GM19238 (cell line): ENCODE measurements around the gene ADCY7.

ENCODE experiments used
- DNase-seq: peaks from one replicate; pipeline ENCODE4 v3.0.0; 2011; ENCODE audit warnings: low spot score; ENCODE audit not compliant: insufficient read length

ADCY7 gene

DNA sequence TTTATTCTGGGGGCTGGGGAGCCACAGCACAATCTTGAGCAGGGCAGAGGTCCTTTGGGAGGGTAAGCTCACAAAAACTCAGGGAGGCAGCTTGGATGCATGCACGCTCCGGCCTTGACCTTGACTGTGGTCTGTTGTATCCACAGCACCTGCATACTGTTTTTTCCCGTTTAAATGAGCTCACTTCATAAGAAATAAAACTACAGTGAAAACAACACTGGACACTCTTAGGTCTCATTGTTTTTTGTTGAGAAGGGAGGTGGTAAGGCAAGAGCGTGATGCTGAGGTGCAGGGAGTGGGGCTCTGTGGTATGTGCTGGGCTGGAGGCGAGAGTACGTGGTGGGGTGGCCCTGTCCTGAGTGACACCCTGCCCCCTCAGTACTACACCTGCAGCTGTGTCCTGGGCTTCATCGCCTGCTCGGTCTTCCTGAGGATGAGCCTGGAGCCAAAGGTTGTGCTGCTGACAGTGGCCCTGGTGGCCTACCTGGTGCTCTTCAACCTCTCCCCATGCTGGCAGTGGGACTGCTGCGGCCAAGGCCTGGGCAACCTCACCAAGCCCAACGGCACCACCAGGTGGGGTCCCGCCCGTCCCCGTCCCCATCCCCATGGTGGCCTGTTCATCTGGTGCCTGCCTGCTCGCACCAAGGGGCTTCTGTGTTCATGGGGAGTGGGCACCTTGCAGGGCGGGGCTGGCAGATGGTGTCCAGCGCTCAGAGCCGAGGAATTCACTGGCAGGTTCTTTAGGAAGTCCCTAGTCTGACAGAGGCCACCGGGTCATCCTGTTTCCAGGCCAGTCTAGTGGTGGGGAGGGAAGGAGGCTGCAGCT, 44.2 kb downstream of the ADCY7 start:
- no peak for DNase-seq

DNA sequence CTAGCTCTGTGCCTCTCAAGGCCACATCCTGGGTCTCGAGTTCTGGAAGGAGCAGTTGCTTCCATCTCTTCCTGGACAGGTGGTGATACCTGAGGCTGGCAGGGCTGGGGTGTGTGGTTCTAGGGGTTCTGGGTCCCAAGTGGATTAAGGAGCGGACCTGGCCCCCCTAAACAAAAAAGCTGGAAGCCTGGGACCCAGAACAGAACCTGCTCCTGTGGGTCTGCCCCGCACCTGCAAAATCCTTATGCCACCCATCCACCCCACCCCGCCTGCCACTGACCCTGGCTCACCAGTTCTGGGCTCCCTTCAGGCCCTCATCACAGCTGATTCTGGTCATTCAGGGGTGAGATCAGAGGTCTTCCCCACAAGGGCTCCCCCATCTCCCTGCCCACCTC, 44.8 kb downstream of the ADCY7 start:
- no peak for DNase-seq

DNA sequence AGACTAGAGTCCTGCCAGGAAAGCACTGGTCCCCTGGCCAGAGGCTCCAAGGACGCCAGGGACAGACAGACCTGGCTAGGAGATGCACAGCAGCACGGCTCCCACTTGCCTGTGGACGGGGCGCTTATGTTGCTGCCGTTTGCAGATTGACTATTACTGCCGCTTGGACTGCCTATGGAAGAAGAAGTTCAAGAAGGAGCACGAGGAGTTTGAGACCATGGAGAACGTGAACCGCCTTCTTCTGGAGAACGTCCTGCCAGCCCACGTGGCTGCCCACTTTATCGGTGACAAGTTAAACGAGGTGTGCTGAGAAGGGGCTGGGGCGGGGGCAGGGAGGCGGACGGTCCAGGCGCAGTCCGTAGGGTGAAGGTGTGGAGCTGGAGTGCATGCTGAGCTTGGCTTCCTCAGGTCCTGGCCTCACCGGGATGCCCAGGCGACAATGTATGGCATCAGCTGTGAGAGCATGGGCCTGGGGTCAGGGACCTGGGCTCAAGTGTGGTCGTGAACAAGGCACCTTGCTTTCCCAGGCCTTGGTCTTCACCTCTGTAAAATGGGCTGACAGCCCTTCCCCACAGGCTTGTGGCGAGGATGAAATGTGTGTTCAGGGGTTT, 45.6 kb downstream of the ADCY7 start:
- DNase-seq, result peak; percentile 1

DNA sequence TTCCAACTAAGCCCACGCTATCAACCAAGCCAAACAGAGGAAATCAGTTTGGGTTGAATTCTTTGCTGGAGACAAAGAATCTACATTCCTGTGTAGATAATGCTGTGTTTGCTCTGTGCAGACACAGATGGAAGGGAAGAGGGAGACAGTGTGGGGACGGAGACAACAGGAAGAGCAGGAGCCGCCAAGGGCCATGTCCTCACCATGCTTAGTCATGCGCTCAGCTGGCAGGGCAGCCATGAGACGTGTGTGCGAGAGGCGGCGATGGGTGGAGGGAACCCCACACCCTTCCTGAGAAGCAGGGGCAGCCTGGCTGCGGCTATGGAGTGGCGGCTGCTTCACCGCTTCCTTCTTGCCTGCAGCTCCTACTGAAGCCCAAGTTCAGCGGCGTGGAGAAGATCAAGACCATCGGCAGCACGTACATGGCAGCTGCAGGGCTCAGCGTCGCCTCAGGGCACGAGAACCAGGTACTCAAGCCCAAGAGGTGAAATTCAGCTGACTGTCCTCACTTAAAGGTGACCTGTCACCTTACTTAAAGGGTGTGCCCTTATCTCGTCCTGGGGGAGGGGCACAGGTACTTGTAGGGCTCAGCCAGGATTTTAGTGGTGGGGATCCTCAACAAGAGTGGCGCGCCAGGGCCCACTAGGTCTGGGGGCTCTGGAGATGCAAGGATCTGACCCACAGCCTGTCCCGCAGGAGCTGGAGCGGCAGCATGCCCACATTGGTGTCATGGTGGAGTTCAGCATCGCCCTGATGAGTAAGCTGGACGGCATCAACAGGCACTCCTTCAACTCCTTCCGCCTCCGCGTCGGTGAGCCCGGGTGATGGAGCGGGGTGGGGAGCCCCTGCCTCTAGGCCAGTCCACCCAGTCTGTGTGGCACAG, 47.5 kb downstream of the ADCY7 start:
- no peak for DNase-seq

DNA sequence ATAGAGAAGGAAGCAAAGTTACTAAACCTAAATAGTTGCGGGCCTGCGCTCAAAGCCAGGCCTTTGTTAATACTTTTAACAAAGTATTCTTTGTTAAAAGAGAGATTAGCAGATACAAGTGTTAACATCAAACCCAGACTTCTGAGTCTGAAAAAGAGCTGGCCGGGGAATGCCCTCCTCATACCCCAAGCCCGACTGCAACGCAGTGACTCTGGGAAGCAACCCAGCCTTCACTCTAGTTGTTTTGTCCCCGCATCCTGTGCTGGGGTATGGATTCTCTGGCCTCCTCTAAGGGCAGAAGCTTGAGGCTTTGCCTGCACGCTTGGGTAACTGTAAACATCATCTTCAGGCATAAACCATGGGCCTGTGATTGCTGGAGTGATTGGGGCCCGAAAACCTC, 48.3 kb downstream of the ADCY7 start:
- DNase-seq, result no peak

DNA sequence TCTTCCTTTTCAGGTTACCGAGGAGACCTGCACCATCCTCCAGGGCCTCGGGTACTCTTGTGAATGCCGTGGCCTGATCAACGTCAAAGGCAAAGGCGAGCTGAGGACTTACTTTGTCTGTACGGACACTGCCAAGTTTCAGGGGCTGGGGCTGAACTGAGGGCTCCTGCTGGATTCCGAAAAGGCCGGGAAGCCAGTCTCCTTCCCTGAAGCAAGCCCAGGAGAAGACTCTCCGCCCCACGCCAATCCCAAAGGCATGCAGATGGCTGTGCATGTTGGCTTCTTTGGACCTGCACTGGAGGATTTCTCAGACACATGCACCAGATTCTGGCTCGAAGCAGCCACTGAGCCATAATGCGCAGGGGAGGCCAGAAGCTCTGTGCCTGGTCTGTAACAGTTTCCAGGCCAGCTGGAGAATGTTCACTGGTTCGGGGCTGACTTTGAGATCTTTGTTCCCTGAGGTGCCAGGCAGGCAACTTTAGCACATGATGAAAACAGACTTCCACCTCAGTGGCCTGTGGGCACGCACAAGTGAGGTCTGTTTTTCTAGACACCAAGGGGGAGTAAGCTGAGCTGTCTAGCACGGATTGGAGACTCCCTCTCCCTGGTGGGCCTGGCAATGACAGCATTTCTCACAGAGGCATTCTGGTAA, 49.1 kb downstream of the ADCY7 start:
- no peak for DNase-seq

DNA sequence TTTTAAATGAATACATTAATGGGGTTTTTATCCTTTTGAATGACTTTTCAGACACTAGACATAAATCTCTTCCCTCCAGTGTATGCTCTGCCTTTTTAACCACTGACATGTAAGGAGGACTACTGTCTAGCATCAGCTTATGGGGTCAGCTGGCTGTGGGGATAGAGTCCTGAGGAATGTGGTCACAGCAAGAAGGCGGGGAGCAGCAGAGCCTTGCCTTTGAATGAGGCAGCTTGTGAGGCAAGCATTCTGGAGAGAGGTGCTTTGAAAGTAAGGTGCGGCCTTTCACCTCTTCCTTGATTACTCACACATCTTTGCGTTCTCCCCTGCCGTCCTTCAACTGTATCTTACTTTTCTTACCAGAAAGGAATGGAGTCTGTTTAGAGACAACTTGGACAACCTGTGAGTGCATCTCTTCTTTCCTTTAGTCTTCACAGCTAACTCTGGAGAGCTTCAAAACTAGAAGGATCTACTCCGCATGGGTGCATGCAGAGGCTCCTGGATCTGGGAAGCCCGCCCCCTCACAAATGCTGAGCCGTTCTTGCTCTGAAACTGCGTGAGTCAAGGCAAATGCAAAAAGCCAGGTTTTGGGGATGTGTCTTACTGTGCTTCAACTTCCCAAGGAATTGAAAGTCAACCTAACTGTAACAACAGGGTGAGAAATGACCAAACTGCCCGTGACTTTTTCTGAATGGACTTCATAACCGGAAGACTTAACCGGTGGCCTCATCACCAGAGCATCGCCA, 49.9 kb downstream of the ADCY7 start:
- DNase-seq, result no peak

DNA sequence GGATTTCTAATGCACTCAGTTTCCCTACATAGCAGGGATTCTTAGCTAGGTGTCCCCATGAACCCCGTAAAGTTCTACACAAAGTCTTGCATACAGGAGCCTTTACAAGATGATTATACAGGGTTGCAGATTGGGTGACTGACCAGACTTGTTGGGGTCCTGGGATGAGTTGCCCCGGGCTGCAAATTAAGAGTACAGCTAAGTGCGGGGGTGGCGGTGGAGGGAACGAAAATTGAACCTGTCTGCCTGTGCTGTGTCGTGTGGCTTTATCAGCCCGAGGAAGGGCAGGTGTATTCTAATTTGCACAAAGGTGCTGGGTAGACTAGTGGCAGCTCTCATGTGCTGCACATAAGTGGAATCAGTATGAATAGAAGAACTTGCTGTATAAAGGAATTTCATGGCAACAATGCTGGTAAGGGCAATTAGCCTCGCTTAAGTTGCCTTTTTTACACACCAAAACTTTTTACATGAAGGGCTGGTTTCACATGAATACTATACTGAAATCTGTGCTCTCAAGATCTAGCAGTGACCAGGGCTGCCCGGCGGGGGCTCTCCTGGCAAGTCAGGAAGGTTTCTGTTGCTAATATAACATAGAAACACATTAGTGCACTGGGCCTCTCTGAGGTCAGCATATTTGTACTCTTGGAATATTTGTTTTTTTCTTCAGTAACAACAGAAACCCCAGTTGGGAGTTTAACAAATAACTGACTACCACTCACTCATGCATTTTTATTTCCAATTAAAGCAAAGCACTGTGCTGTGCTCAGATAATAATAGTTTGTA, 50.7 kb downstream of the ADCY7 start:
- no peak for DNase-seq

DNA sequence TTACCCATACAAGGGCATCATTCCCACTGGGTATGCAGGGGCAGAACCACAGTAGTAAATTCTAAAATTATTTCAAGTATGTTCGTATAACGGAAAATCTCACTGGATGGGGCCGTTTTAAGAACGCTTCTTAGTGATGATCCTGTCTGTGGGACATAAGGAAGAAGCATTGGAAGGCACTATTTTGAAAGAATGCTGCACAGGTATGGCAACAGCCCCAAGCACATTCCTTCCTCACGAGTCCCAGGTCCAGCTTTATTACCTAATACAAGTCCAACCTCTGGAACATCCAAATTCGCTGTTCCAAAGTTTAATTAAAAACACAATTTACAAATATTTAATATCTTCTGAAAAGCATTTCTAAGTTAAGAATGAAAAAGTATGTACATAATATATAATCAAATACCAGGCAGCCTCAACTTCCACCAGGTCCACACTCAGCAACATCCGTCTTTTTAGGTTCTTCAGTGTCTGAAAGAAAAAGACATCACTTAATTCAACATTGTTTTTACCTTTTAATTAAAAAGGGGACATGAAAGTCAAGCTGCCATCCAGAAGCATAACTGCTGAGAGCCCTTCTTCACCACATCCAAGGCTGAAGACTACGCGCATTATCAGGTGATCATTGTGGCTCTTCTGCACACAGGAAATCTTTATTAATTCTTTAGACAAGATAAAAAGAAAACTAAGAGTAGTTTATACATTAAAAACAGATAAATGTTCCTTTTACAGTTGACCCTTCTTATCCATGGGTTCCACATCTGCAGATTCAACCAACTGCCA, 52.6 kb downstream of the ADCY7 start:
- no peak for DNase-seq

DNA sequence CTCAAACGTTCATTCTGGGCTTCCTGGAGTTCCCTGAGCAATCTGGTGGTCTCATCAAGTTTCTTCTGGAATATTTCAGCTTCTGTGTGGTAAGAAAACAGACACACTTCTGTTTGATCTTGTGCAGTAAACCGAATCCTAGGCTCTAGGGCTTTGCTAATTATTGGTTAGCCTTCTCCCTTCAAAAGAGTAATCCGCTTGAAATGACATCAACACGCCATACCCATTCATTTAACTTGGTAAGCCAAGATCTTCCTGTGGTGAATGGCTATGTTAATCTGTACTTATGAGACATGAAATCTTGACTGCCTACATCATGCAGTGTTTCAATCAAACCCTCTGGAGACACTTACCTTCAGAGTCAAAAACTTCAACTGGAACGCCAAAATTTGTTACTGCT, 54.0 kb downstream of the ADCY7 start:
- no peak for DNase-seq

DNA sequence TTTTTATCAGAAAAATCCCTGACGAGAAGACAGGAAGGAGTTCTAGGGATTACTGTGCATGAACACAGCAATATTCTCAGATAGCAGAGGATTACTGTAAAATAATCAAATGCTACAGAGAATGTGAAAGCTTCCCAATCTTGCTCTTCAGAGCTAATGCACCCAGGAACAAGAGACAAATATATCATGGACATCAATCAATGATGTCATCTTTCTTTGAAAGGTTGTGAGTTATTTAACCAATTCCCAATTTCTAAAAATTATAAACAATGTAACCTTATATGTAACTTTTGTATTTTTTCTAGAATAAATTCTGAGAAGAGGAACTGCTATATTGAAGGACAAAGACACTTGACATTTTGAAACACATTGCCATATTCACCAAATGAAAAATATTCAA, 56.0 kb downstream of the ADCY7 start:
- no peak for DNase-seq

DNA sequence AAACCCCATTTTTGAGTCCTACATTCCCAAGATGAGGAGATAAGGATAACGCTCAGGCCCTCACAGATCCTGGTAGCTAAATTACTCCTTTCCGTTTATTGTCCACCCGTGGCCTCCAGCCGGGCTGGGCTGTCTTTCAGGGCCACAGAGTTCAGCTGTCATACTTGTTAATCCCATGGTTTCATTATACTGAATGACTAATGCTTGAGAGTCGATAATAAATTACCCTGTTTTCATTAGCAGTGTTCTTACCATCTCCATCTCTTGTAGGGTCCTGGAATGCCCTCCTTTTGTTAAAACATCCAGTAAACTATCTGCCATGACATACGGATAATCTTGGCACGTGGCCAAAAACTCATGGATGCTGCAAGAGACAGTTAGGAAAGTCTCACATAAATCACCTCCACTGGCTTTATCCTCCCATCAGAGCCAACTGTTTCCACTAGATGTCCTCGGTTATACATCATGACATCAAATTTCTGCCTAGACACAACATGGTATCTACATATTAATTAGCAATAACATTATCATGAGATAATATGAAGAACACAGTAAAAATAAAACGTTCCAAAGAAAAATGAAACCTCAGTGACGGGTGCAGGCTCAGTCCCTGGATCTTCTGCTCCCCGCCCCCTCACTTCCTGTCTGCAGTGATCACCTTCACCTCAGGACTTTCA, 57.1 kb downstream of the ADCY7 start:
- DNase-seq, result no peak

DNA sequence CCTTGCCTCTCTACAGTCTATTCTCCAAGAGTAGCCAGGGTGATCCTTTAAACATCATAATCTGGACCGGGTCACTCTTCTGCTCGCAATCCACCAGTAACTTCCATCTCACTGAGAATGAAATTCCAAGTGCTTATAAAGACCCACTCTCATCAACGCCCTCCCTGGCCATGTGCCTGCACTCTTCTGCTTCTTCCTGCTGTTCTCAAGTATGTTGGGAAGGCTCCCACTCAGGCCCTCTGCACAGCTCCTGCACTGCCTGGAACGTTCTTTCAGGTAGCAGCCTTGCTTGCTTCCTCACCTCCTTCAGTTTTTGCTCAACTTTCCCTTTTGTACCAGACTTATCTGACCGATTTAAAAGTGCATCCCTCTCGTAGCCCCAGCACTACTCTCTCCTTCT, 58.0 kb downstream of the ADCY7 start:
- DNase-seq, result no peak

DNA sequence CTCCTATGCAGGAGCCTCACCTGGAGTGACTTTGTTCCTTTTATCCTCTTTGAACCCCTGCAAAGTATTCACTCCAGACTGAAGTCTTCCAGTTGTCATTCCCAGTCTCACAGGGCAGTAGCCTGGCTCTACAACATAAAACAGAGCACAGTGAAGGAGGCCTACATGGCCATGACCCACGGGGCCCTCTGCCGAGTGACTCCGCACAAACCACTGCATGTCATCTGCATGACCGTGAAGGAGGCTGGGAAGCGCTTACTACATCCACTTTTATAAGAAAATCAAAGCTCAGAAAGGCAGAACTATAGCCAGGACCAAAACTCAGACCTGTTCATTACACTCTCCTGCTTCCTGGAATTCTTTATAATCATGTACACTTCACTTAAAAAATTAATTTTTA, 59.9 kb downstream of the ADCY7 start:
- DNase-seq, result no peak

DNA sequence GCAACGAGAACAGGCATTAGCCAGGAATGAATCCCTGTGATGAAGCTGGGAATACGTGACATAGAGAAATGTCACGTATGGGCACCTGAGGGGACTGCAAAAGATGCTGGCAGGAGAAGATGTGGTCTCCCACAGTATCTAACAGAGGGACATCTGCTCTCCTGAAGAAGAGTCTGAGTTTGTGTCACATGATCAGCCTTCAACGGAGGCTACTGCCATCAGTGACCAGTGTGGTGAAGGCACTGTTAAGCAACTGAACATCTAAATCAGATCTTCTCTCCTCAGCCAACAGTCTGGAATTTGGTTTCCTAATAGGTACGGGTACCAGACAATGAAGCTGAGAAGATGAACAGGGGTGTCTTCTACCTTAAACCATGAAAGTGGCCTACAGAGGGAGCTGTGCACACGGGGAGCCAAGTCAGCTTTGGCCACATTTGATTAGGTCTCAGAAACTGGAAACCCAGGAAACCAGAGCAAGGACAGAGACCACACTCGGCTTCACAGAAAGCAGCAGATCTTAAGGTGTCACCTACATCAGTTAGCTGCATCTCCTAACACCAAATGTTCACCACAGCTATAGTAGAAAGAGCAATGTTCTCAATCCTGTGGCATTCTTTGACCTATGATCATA, 60.6 kb downstream of the ADCY7 start:
- DNase-seq, result no peak

DNA sequence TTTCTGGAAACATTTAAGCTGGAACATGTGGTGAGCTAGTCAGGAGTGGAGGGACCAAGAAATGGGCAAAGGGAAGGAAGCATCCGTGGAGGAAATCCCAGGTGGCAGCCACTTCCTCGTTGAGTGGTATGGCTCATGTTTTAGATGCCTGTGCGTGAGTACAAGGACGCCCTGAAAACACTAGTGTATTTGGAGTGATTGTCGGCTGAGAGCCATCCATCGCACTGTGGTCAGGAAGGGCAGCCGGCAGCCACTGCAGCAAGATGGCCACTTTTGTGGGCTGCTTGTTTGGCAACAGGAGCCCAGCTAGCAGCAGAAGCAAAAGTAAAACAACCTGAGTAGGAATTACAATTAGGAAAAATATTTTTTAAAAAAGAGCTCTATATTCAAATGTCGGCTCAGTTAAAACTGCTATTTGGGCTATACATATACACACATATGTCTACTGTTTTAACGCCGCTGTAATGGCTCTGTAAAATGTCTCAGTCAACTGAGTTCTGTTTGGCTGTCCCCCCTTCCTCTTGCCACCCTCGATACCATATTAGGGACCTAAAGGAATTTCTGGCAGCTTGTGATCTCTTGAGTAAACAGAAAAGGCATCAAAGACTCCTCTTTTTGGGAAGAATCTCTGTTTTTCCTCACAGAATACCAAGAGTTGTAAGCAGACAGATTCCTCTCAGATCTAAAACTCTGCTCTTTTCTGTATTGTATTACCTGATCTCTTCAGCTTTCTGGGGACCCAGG, 63.3 kb downstream of the ADCY7 start:
- no peak for DNase-seq

DNA sequence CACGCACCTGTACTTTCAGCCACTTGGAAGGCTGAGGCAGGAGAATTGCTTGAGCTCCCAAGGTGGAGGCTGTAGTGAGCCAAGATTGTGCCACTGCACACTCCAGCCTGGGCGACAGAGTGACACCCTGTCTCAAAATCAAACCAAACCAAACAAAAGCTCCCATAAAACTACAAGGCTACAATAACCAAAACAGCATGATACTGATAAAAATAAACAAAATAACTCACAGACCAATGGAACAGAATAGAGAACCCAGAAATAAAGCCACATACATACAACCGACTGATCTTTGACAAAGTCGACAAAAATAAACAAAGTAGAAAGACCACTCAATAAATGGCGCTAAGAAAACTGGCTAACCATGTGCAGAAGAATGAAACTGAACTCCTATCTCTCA, 65.2 kb downstream of the ADCY7 start:
- DNase-seq, result no peak

DNA sequence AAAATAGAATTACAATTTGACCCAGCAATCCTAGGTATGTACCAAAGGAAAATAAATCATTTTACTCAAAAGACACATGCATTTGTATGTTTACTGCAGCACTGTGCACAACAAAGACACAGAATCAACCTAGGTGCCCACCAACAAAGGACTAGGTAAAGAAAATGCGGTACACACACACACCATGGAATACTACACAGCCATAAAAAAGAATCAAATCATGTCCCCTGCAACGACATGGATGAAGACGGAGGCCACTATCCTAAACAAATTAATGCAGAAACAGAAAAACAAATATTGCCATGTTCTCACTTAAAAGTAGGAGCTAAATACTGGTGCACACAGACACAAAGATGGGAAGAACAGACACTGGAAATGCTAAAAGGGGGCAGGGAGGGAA, 66.2 kb downstream of the ADCY7 start:
- no peak for DNase-seq
